H1 (cell line): ENCODE measurements around the gene UBE2O. TPM values are rescaled to one million over a fixed set of nuclear protein-coding genes. Genes with fewer than 3 reads are reported as not detected.

Source experiments
- CTCF ChIA-PET: fragments of 300-600 bp; sonication (Branson Sonifier 250); formaldehyde crosslinking; loops from one replicate; lab custom pipeline; 2021; ENCODE audit not compliant: partially characterized antibody; lab: Charles Lee
- POLR2A ChIA-PET: fragments of 300-600 bp; sonication (Branson Sonifier 250); formaldehyde crosslinking; loops from one replicate; lab custom pipeline; 2021; ENCODE audit warnings: inconsistent platforms; ENCODE audit not compliant: partially characterized antibody; lab: Charles Lee
- DNase-seq, 2 experiments: peaks; one replicate each; pipeline versions ENCODE4 v3.0.0 to v3.0.0-alpha.2; 2010 to 2022; ENCODE audit warnings: low spot score in 2 of 2, low read depth in 1 of 2, mixed read lengths in 1 of 2
- FAIRE-seq: peaks from 2 replicates; lab custom pipeline; 2011; peaks lifted over from hg19 to GRCh38; lab: Jason Lieb, UNC
- H2AFZ ChIP-seq: 2 replicates; pipeline ENCODE4 v1.8.1; 2012; ENCODE audit warnings: low read length, inconsistent platforms
- H2AK5ac ChIP-seq: 2 replicates; pipeline ENCODE4 v1.6.1; 2013; ENCODE audit warnings: low read depth, low read length
- H2BK120ac ChIP-seq: replicated peaks from 2 replicates; pipeline ENCODE3; 2013; ENCODE audit warnings: low read depth, low read length, inconsistent platforms
- H2BK12ac ChIP-seq: 2 replicates; pipeline ENCODE4 v1.6.1; 2013; ENCODE audit warnings: low read depth, low read length
- H2BK15ac ChIP-seq: 2 replicates; pipeline ENCODE4 v1.6.1; 2013; ENCODE audit warnings: low read length
- H2BK20ac ChIP-seq: 2 replicates; pipeline ENCODE4 v1.6.1; 2013; ENCODE audit warnings: low read length
- H2BK5ac ChIP-seq: 2 replicates; pipeline ENCODE4 v1.6.1; 2013; ENCODE audit warnings: low read depth, low read length
- H3K14ac ChIP-seq: 2 replicates; pipeline ENCODE4 v1.6.1; 2013; ENCODE audit warnings: inconsistent platforms; ENCODE audit not compliant: insufficient read length
- H3K18ac ChIP-seq: 2 replicates; pipeline ENCODE4 v1.6.1; 2013; ENCODE audit warnings: low read length; ENCODE audit errors: extremely low read depth
- H3K23ac ChIP-seq: 2 replicates; pipeline ENCODE4 v1.6.1; 2013; ENCODE audit warnings: inconsistent platforms; ENCODE audit not compliant: insufficient read length
- H3K23me2 ChIP-seq: 2 replicates; pipeline ENCODE4 v1.6.1; 2013; ENCODE audit warnings: low read depth, low read length
- H3K27ac ChIP-seq: 2 replicates; pipeline ENCODE4 v1.6.1; 2011; ENCODE audit warnings: low read depth, low read length, inconsistent platforms
- H3K27me3 ChIP-seq, 4 experiments: replicated peaks in 1 of 4; 1 replicate in 1 of 4; 2 replicates in 3 of 4; pipeline versions ENCODE4 v1.6.1 to v1.8.1; 2011 to 2013; ENCODE audit warnings: low read length in 3 of 4, mild to moderate bottlenecking in 3 of 4, inconsistent platforms in 2 of 4, mixed read lengths in 2 of 4, moderate library complexity in 1 of 4; ENCODE audit not compliant: control insufficient read depth in 3 of 4, insufficient read depth in 3 of 4; ENCODE audit errors: extremely low read depth in 1 of 4
- H3K36me3 ChIP-seq, 4 experiments: 2 replicates each; pipeline versions ENCODE4 v1.6.1 to v1.8.1; 2011 to 2013; ENCODE audit warnings: mild to moderate bottlenecking in 4 of 4, low read length in 3 of 4, moderate library complexity in 2 of 4, control low read depth in 1 of 4, inconsistent platforms in 1 of 4; ENCODE audit not compliant: insufficient read depth in 4 of 4, control insufficient read depth in 2 of 4
- H3K4ac ChIP-seq: replicated peaks from 2 replicates; pipeline ENCODE3; 2013; ENCODE audit warnings: low read length, low read depth, mixed read lengths, inconsistent platforms; ENCODE audit not compliant: insufficient read length
- H3K4me1 ChIP-seq, 4 experiments: replicated peaks in 1 of 4; 1 replicate in 1 of 4; 2 replicates in 3 of 4; pipeline versions ENCODE4 v1.6.1 to v1.8.1; 2011 to 2013; ENCODE audit warnings: low read length in 3 of 4, inconsistent platforms in 2 of 4, mixed read lengths in 1 of 4; ENCODE audit not compliant: insufficient read depth in 4 of 4, control insufficient read depth in 3 of 4
- H3K4me2 ChIP-seq, 2 experiments: 2 replicates each; pipeline versions ENCODE4 v1.6.1 to v1.8.1; 2011 to 2013; ENCODE audit warnings: low read depth in 2 of 2, low read length in 2 of 2, control low read depth in 1 of 2, inconsistent platforms in 1 of 2, mild to moderate bottlenecking in 1 of 2; ENCODE audit not compliant: insufficient read depth in 1 of 2
- H3K4me3 ChIP-seq, 4 experiments: fragments of 200-600, 300-600 bp in 1 of 4; sonication (generic), shearing (Covaris generic), sonication (Bioruptor Twin) in 1 of 4; 2 replicates each; pipeline versions ENCODE4 v1.5.1 to v1.8.1; 2011 to 2016; ENCODE audit warnings: low read length in 4 of 4, low read depth in 3 of 4, control low read depth in 2 of 4, inconsistent platforms in 2 of 4, mild to moderate bottlenecking in 2 of 4, mixed read lengths in 1 of 4, moderate library complexity in 1 of 4; ENCODE audit not compliant: insufficient read depth in 2 of 4; ENCODE audit errors: extremely low read depth in 1 of 4
- H3K56ac ChIP-seq: replicated peaks from 2 replicates; pipeline ENCODE3; 2013; ENCODE audit warnings: low read depth, mild to moderate bottlenecking, mixed read lengths, low read length, inconsistent platforms; ENCODE audit not compliant: insufficient read length
- H3K79me1 ChIP-seq: 2 replicates; pipeline ENCODE4 v1.6.1; 2013; ENCODE audit warnings: low read depth, low read length, control low read depth
- H3K79me2 ChIP-seq, 2 experiments: 2 replicates each; pipeline versions ENCODE4 v1.6.1 to v1.8.1; 2012 to 2013; ENCODE audit warnings: low read length in 2 of 2, mild to moderate bottlenecking in 2 of 2, inconsistent platforms in 1 of 2; ENCODE audit not compliant: insufficient read depth in 2 of 2, control insufficient read depth in 1 of 2
- H3K9ac ChIP-seq, 4 experiments: replicated peaks in 1 of 4; 1 replicate in 1 of 4; 2 replicates in 3 of 4; pipeline versions ENCODE4 v1.6.1 to v1.8.1; 2011 to 2013; ENCODE audit warnings: low read depth in 3 of 4, low read length in 3 of 4, control low read depth in 2 of 4, mild to moderate bottlenecking in 2 of 4, moderate library complexity in 2 of 4, inconsistent platforms in 1 of 4; ENCODE audit errors: extremely low read depth in 1 of 4
- H3K9me3 ChIP-seq, 2 experiments: 2 replicates each; pipeline versions ENCODE4 v1.6.1 to v1.8.1; 2012 to 2013; ENCODE audit warnings: mild to moderate bottlenecking in 2 of 2, moderate library complexity in 2 of 2, control low read depth in 1 of 2, inconsistent platforms in 1 of 2, low read depth in 1 of 2, low read length in 1 of 2, mixed read lengths in 1 of 2; ENCODE audit not compliant: insufficient read depth in 2 of 2
- H4K20me1 ChIP-seq, 2 experiments: replicated peaks in 1 of 2; 2 replicates each; pipeline versions ENCODE3 to v1.8.1; 2011 to 2013; ENCODE audit warnings: inconsistent platforms in 2 of 2, low read length in 2 of 2, mild to moderate bottlenecking in 1 of 2; ENCODE audit not compliant: insufficient read depth in 2 of 2, control insufficient read depth in 1 of 2
- H4K5ac ChIP-seq: 2 replicates; pipeline ENCODE4 v1.6.1; 2013; ENCODE audit warnings: low read length, low read depth, mixed read lengths, inconsistent platforms; ENCODE audit not compliant: insufficient read length
- H4K8ac ChIP-seq: 2 replicates; pipeline ENCODE4 v1.8.0; 2013; ENCODE audit warnings: mild to moderate bottlenecking, moderate library complexity, low read length, inconsistent platforms; ENCODE audit not compliant: insufficient read depth; ENCODE audit errors: extremely low read depth
- H4K91ac ChIP-seq: replicated peaks from 2 replicates; pipeline ENCODE3; 2013; ENCODE audit warnings: low read length, mixed read lengths, inconsistent platforms; ENCODE audit not compliant: insufficient read length
- ATF3 ChIP-seq: IDR thresholded peaks from 2 replicates; pipeline ENCODE4 v1.6.1; 2011; ENCODE audit warnings: low read depth, mild to moderate bottlenecking, low read length; ENCODE audit not compliant: insufficient read depth
- CEBPB ChIP-seq: IDR thresholded peaks from 2 replicates; pipeline ENCODE4 v1.6.1; 2012; ENCODE audit warnings: low read depth, low read length
- CHD1 ChIP-seq: IDR thresholded peaks from 2 replicates; pipeline ENCODE4 v1.6.1; 2012; ENCODE audit warnings: low read depth, low read length, improper control_type of control experiment
- CREB1 ChIP-seq: IDR thresholded peaks from 2 replicates; pipeline ENCODE4 v1.6.1; 2012; ENCODE audit warnings: inconsistent platforms
- EZH2 ChIP-seq: fragments of 200-600 bp; sonication (generic); IDR thresholded peaks from 2 replicates; pipeline ENCODE4 v1.7.1; 2012; ENCODE audit warnings: low read depth, mild to moderate bottlenecking, moderate library complexity, low read length, inconsistent platforms; ENCODE audit not compliant: severe bottlenecking
- JUND ChIP-seq: IDR thresholded peaks from 2 replicates; pipeline ENCODE4 v1.6.1; 2011; ENCODE audit warnings: mild to moderate bottlenecking, improper control_type of control experiment, low read length
- KDM1A ChIP-seq: fragments of 200-600, 300-600 bp; sonication (generic); IDR thresholded peaks from 2 replicates; pipeline ENCODE4 v1.7.1; 2016; ENCODE audit warnings: mild to moderate bottlenecking, low read length, borderline replicate concordance
- NANOG ChIP-seq: IDR thresholded peaks from 2 replicates; pipeline ENCODE4 v1.6.1; 2011; ENCODE audit warnings: low read length, low read depth, mild to moderate bottlenecking, inconsistent platforms; ENCODE audit not compliant: insufficient read depth, poor library complexity, severe bottlenecking
- POU5F1 ChIP-seq: IDR thresholded peaks from 2 replicates; pipeline ENCODE4 v1.6.1; 2011; ENCODE audit warnings: low read depth, mild to moderate bottlenecking, low read length, moderate library complexity
- RBBP5 ChIP-seq: IDR thresholded peaks from 2 replicates; pipeline ENCODE4 v1.7.1; 2012; ENCODE audit warnings: low read depth, mild to moderate bottlenecking, inconsistent platforms, low read length, moderate library complexity, borderline replicate concordance
- SAP30 ChIP-seq: fragments of 300-600 bp; sonication (generic); IDR thresholded peaks from 2 replicates; pipeline ENCODE4 v1.7.1; 2012; ENCODE audit warnings: low read length, moderate library complexity, mild to moderate bottlenecking, inconsistent platforms; ENCODE audit not compliant: insufficient read depth, insufficient replicate concordance
- SP1 ChIP-seq: IDR thresholded peaks from 2 replicates; pipeline ENCODE4 v1.6.1; 2011; ENCODE audit warnings: low read depth, low read length
- SP4 ChIP-seq: IDR thresholded peaks from 2 replicates; pipeline ENCODE4 v1.6.1; 2012; ENCODE audit warnings: low read length, inconsistent platforms
- TEAD4 ChIP-seq: IDR thresholded peaks from 2 replicates; pipeline ENCODE4 v1.6.1; 2012; ENCODE audit warnings: low read depth, low read length, inconsistent platforms, mixed read lengths
- WGBS, 2 experiments: shearing (Covaris generic) in 1 of 2; methylation state at CpG; one replicate each; pipeline versions ENCODE4 v1.1.6 to v1.1.7; 2013 to 2015; ENCODE audit warnings: low lambda C conversion rate in 2 of 2, mixed read lengths in 2 of 2, inconsistent platforms in 1 of 2, low coverage in 1 of 2, missing lambda C conversion rate in 1 of 2; ENCODE audit not compliant: insufficient replicate concordance in 2 of 2, insufficient coverage in 1 of 2, insufficient read length in 1 of 2; ENCODE audit errors: extremely low coverage in 1 of 2, missing lambda C conversion rate in 1 of 2; 5-methylcytosine and 5-hydroxymethylcytosine counted together
- polyA plus RNA-seq, 7 experiments: library from polyadenylated mRNA; depleted of rRNA in 3 of 7; stranded (reverse) in 5 of 7; unstranded in 2 of 7; fragments of >200 nt in 5 of 7; fragments of 200-250 nt in 2 of 7; gene quantifications; 1 replicate in 5 of 7; 2 replicates in 1 of 7; 4 replicates in 1 of 7; pipeline versions ENCODE4 v1.2.1 to v1.2.3, GENCODE V29; 2011 to 2013; ENCODE audit warnings: missing spikeins in 2 of 7, mixed read lengths in 2 of 7
- total RNA-seq: library from RNA; stranded (reverse); fragmentation: NEBNext Ultra II Directional; extraction: Animal tissue kit (Norgen Biotek cat#: 25700); gene quantifications from 2 replicates; pipeline ENCODE4 v1.2.1, GENCODE V29; 2021

Gene UBE2O
- total and polyA plus RNA-seq, 2 of the 8 experiments (the other 6 are each of a cell fraction or from before 2014, with no cell fraction given): 24.4 to 63.0 TPM

DNA sequence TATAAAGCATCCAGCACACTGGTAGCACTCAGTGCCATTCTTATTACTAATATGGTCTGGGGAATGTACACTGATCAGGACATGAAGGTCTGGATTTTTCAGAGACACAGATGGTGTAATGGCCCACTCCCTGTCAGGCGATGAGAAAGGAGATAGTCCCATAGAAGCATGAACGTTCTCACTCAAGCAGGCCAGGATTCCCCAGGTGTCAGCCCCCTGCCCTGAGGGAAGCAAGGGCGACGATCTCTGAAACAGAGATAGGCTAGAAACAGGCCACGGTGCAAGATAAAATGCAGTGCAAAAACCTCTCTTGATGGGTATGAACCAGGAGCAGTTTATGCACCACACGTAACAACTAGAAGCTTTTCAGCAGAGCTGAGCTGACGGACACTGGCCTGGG lies 109.8 kb downstream of the UBE2O start:
- Histone ChIP-seq H3K4ac (no peak overlapping the region), H2AFZ (no peak overlapping the region), H4K8ac (no peak overlapping the region), H3K4me2 (no peak overlapping the region), H3K79me1 (no peaks in the 10 kb centered on the region), H4K91ac (no peak overlapping the region), H3K4me3 (no peak overlapping the region), H2BK120ac (no peak overlapping the region), H2BK12ac (no peak overlapping the region), H3K27ac (no peak overlapping the region), H3K14ac (no peak overlapping the region), H4K20me1 (peaks cover 0 to 2% of the 10 kb centered on the region in 2 experiments), H3K79me2 (no peaks in the 10 kb centered on the region; a peak in 1 of 4 replicates), H3K23ac (no peak overlapping the region), H3K9me3 (no peaks in the 10 kb centered on the region), H4K5ac (no peak overlapping the region), H2AK5ac (no peak overlapping the region), H3K9ac (no peak overlapping the region), H2BK20ac (no peak overlapping the region), H2BK15ac (no peak overlapping the region), H3K36me3 (peaks cover 4 to 24% (median 9%) of the 10 kb centered on the region in 4 experiments; a peak in 5 of 8 replicates), H3K4me1 (no peaks in the 10 kb centered on the region), H3K27me3 (no peaks in the 10 kb centered on the region), H3K18ac (no peak overlapping the region), H3K23me2 (no peaks in the 10 kb centered on the region), H3K56ac (no peak overlapping the region), H2BK5ac (no peak overlapping the region)
- ChIA-PET CTCF (interaction anchor here (29.3 kb wide), 1 partner anchor 43 kb away, joined by 635 read pairs; the partner anchor contains the start of gene SPHK1), POLR2A (interaction anchor here (2.0 kb wide), 1 partner anchor 10 kb away, joined by 5 read pairs; the partner anchor contains the start of gene PRPSAP1)
- FAIRE-seq (no peak), DNase-seq (no peak)
- TF ChIP-seq POU5F1 (no peak), RBBP5 (no peak), KDM1A (no peak), CHD1 (no peak), CREB1 (no peak), NANOG (no peak), EZH2 (no peak), TEAD4 (no peak), CEBPB (no peak), JUND (no peak), SAP30 (no peak), SP4 (no peak), SP1 (no peak), ATF3 (no peak)
- WGBS, 2 experiments: 91% methylated on average over 7 of the region's 7 CpGs; no CpG with 5 or more reads in 1 of the 2 experiments
